Measurements from ENCODE around the gene CCNY. TPM values are rescaled to one million over a fixed set of nuclear protein-coding genes. Genes with fewer than 3 reads are reported as not detected.

Gene CCNY
- total and polyA plus RNA-seq, 9 donors, result 28.3 to 87.0 (median 60.9) TPM

DNA sequence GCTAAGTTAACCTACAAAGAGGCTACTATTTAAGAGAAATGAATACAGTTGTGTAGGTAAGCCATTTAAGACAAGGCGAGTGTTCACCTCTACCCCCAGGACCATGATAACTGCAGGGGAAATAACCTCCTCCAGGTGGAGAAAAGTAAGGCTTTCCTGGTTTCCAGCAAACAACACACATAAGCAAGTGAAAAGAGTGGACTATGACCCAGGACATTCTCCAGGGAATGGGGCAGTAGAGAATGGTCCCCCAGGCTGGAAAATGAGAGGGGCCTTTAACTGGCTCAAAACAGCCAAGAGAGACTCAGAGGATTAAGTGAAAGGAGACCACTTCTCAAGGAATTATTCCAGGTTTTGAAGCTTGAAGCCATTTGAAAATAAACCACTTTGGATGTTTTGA, 167.8 kb downstream of the CCNY start:
- H3K4me3 ChIP-seq, result no peak overlapping the region
- no peak for DNase-seq
- no peaks in the 10 kb centered on the region for H3K9me3 ChIP-seq
- H3K4me1 ChIP-seq (ENCODE audit: insufficient read depth), result peaks cover 1% of the 10 kb centered on the region
- no peaks in the 10 kb centered on the region for H3K36me3 ChIP-seq
- no peaks in the 10 kb centered on the region for H3K27me3 ChIP-seq
- no peak overlapping the region for H3K27ac ChIP-seq
- intact Hi-C loops (cut with DNase I), result no loop called here
- 75 to 98% (median 97%) methylated on average over 1 of the region's 1 CpG for WGBS, 3 donors
- no peak for TF ChIP-seq CTCF (IDR thresholded peaks at IDR 0.05)
- TF ChIP-seq EP300 (IDR thresholded peaks at IDR 0.05), result no peak
- no peak for TF ChIP-seq POLR2A (IDR thresholded peaks at IDR 0.05)

GRCh38 chr10:35505241-35505873, 169.0 kb downstream of the CCNY start:
- 93 to 96% (median 95%) methylated on average over 3 of the region's 3 CpGs for whole genome bisulfite sequencing, 3 donors
- H3K36me3 ChIP-seq, result no peaks in the 10 kb centered on the region
- TF ChIP-seq CTCF (IDR thresholded peaks at IDR 0.05) (no peak), EP300 (IDR thresholded peaks at IDR 0.05) (no peak), POLR2A (IDR thresholded peaks at IDR 0.05) (no peak)
- H3K4me1 ChIP-seq (ENCODE audit: insufficient read depth), result peaks cover 1% of the 10 kb centered on the region
- no peaks in the 10 kb centered on the region for H3K27me3 ChIP-seq
- intact Hi-C loops (cut with DNase I), result no loop called here
- H3K27ac ChIP-seq, result no peak overlapping the region
- no peak for DNase-seq
- H3K9me3 ChIP-seq, result no peaks in the 10 kb centered on the region
- no peak overlapping the region for H3K4me3 ChIP-seq

- DNase-seq, result no peak
- Histone ChIP-seq H3K36me3 (no peaks in the 10 kb centered on the region), H3K27me3 (no peaks in the 10 kb centered on the region), H3K4me3 (no peak overlapping the region), H3K4me1 (ENCODE audit: insufficient read depth) (peaks cover 1% of the 10 kb centered on the region), H3K27ac (no peak overlapping the region), H3K9me3 (no peaks in the 10 kb centered on the region)
- TF ChIP-seq POLR2A (IDR thresholded peaks at IDR 0.05) (no peak), CTCF (IDR thresholded peaks at IDR 0.05) (no peak), EP300 (IDR thresholded peaks at IDR 0.05) (no peak)
- intact Hi-C loops (cut with DNase I), result no loop called here
Observed at GRCh38 chr10:35506741-35507140, 170.4 kb downstream of the CCNY start.

DNA sequence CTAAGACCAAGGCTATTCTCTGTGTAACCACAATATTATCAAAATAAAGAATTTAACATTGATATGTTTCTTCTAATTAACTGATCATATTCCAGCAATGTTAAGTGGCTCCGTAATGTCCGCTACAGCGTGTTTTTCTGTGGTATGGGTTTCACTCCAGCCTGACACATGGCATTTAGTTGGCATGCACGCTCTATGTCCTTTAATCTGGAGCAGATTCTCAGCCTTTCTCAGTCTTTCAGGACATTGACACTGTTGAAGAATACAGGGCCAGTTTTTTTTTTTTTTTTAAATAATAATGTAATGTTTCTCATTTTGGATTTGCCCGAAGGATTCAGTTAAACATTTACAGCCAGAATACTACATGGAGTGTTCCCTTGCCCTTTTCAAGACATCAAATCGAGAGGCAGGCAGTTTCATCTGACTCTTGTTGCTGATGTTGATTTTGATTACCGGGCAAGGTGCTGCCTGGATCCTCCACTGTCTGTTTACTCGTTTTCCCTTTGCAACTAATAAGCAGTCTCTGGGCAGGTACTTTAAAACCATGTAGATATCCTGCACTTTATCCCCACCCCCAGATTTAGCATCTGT, 171.3 kb downstream of the CCNY start:
- Histone ChIP-seq H3K4me1 (ENCODE audit: insufficient read depth) (peaks cover 1% of the 10 kb centered on the region), H3K27me3 (no peaks in the 10 kb centered on the region), H3K36me3 (no peaks in the 10 kb centered on the region), H3K4me3 (no peak overlapping the region), H3K9me3 (no peaks in the 10 kb centered on the region), H3K27ac (no peak overlapping the region)
- DNase-seq, result no peak
- WGBS, 3 donors, result 68 to 88% (median 81%) methylated on average over 8 of the region's 8 CpGs
- no peak for TF ChIP-seq EP300 (IDR thresholded peaks at IDR 0.05)
- no peak for TF ChIP-seq POLR2A (IDR thresholded peaks at IDR 0.05)
- no peak for TF ChIP-seq CTCF (IDR thresholded peaks at IDR 0.05)
- intact Hi-C loops (cut with DNase I), result no loop called here
